OCI-LY3 (cell line): ENCODE data around the gene ATG4D.

Source experiments
- CTCF ChIP-seq: fragments of 200-600, 300-600 bp; sonication (generic); IDR thresholded peaks from 2 replicates; pipeline ENCODE4 v1.5.1; 2014; ENCODE audit warnings: antibody characterized with exemption, low read length, low read depth
- EZH2phosphoT487 ChIP-seq: fragments of 200-600 bp; shearing (Covaris generic); IDR thresholded peaks from 2 replicates; pipeline ENCODE4 v1.6.1; 2018; ENCODE audit warnings: antibody characterized with exemption, mixed run types, low read depth

GRCh38 chr19:10555610-10555973, 11.9 kb downstream of the ATG4D start:
- TF ChIP-seq CTCF (no peak), EZH2phosphoT487 (no peak)
